Activated CD4-positive, alpha-beta T cell treated with anti-CD3 and anti-CD28 coated beads, Interleukin-2, amount 10 ng/mL, durations not matched to agents 7 days and 5 days (primary cell): ENCODE data around the gene C6orf136. TPM values are rescaled to one million over a fixed set of nuclear protein-coding genes. Genes with fewer than 3 reads are reported as not detected.

ENCODE experiments used
- CTCF ChIA-PET: fragments of 350-600 bp; sonication (Branson Sonifier 250); formaldehyde crosslinking; loops from one replicate; lab custom pipeline; 2021; ENCODE audit warnings: antibody characterized with exemption; lab: Charles Lee
- POLR2A ChIA-PET: fragments of 350-600 bp; sonication (Branson Sonifier 250); formaldehyde crosslinking; loops from one replicate; lab custom pipeline; 2021; ENCODE audit warnings: antibody characterized with exemption; lab: Charles Lee
- DNase-seq: peaks from one replicate; pipeline ENCODE4 v3.0.0-alpha.2; 2020
- H3K27ac Mint-ChIP-seq: one replicate; pipeline ENCODE4 v1.8.0; 2021; ENCODE audit warnings: mild to moderate bottlenecking, moderate library complexity, mixed read lengths
- H3K27me3 Mint-ChIP-seq: one replicate; pipeline ENCODE4 v1.8.0; 2021; ENCODE audit warnings: mixed read lengths
- H3K36me3 Mint-ChIP-seq: one replicate; pipeline ENCODE4 v1.8.0; 2021; ENCODE audit warnings: low read depth, mixed read lengths
- H3K4me1 Mint-ChIP-seq: one replicate; pipeline ENCODE4 v1.8.0; 2021; ENCODE audit warnings: mixed read lengths
- H3K4me3 Mint-ChIP-seq: one replicate; pipeline ENCODE4 v1.8.0; 2021; ENCODE audit warnings: mild to moderate bottlenecking, moderate library complexity, mixed read lengths
- H3K9me3 Mint-ChIP-seq: one replicate; pipeline ENCODE4 v1.8.0; 2021; ENCODE audit warnings: mixed read lengths
- total RNA-seq, 2 experiments: library from RNA; stranded (reverse); gene quantifications; one replicate each; pipeline ENCODE4 v1.2.3, GENCODE V29; 2021

The C6orf136 gene
- total RNA-seq, 2 experiments from 2014 or later: 23.2 to 23.9 TPM

DNA sequence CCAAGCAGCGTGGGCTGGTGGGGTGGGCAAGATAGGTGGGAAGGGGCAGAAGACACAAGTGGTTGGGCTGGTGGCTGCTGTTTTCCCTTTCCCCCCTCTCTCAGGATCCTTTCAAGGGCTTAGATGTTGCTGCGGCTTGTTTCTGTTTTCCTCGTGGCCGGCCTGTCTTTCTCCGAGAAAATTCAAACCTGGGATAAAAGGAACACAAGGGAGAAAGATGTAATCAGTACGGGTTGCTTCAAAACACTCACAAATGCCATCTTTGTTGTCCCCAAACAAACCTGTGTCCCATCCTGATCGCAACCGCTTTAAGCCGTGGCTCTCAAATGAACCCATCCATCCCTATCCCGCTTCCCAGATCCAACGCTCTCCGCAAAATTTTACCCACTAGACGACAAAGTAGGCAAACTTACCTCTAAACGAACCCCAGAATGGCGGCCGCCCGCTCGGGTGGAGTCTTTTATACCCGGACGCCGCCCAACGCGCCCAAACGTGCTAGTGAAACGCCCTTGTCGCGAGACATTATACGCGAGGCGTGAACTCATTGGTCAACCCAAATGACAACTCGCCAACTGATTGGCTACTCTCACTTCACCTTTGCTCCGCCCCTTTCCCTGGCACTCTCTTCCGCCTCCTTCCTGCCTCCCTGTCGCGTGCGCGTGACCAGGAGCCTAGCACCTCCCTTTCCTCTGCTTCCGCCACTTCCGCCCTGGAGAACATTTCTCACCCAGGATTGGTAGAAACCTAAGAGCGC, 29.9 kb upstream of the C6orf136 start, which contains the start of gene PPP1R10:
PPP1R10 (minus strand) TSS at position 433 of the 754 bp plus-strand sequence. CDS start 7,299 bp downstream, outside the sequence.
- H3K27me3 Mint-ChIP-seq: peaks cover 2% of the 10 kb centered on the region
- peak; percentile 100 for DNase-seq
- peaks cover 58% of the 10 kb centered on the region for H3K36me3 Mint-ChIP-seq
- H3K27ac Mint-ChIP-seq: peak within 1 kb of the TSS; percentile 100
- CTCF ChIA-PET: interaction anchor here (1.0 to 1.4 kb wide), 3 partner anchors 20 to 62 kb away, joined by 3 to 7 read pairs (median 6); partner anchors contain the start of gene DHX16
- POLR2A ChIA-PET: interaction anchor here (0.7 to 1.0 kb wide), 2 partner anchors 51 to 541 kb away, joined by 3 to 10 read pairs; partner anchors contain the start of gene TCF19
- no peaks in the 10 kb centered on the region for H3K9me3 Mint-ChIP-seq
- H3K4me3 Mint-ChIP-seq: peak within 1 kb of the TSS; percentile 98
- peaks cover 45% of the 10 kb centered on the region for H3K4me1 Mint-ChIP-seq

DNA sequence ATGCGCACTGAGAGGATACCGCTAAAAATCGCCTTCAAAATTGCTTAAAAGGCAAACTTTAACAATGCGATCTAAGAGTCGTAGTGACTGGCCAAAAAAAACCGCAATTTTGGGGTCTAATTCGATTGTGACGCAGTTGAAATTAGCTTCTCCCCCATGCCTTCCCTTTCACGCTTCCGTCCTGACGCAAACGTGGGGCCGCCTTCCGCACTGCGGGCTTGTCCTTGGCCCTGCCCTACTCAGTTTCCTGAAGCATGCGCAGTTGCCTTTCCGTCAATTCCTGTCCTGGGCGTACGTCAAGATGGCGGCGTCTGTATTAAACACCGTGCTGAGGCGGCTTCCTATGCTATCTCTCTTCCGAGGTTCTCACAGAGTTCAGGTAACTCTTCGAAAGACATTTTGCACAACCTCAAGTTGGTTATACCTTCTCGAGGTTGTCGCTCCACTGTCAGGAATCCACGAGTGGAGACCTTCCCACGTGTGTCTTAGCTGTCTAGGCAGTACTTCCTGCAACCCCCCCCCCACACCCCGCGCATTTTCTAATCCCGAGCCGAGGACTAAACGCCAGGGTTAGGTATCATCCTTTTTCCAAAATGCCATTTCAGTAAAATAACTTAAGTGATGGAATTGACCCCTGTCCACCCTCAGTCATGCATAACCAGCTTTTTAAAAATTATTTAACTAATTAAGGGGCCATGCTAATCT, 29.2 kb upstream of the C6orf136 start, which contains the start of gene MRPS18B:
MRPS18B (plus strand) TSS at position 276 of the 705 bp plus-strand sequence; CDS start at position 302, 26 bp downstream.
- peak within 1 kb of the TSS; percentile 98 for H3K4me3 Mint-ChIP-seq
- ChIA-PET POLR2A (interaction anchor here (0.7 to 1.0 kb wide), 2 partner anchors 52 to 541 kb away, joined by 3 to 10 read pairs; partner anchors contain the start of gene TCF19), CTCF (interaction anchor here (0.9 to 1.5 kb wide), 11 partner anchors 8 to 113 kb away, joined by 3 to 7 read pairs (median 4); partner anchors contain the start of genes ATAT1 and DHX16)
- peaks cover 2% of the 10 kb centered on the region for H3K27me3 Mint-ChIP-seq
- H3K27ac Mint-ChIP-seq: peak within 1 kb of the TSS; percentile 100
- H3K9me3 Mint-ChIP-seq: no peaks in the 10 kb centered on the region
- peaks cover 58% of the 10 kb centered on the region for H3K36me3 Mint-ChIP-seq
- DNase-seq: peak; percentile 99
- peaks cover 41% of the 10 kb centered on the region for H3K4me1 Mint-ChIP-seq

- Mint-ChIP-seq H3K4me3 (peak overlapping the region; percentile 98), H3K9me3 (no peaks in the 10 kb centered on the region), H3K27ac (peak overlapping the region; percentile 100), H3K4me1 (peaks cover 35% of the 10 kb centered on the region), H3K36me3 (peaks cover 58% of the 10 kb centered on the region), H3K27me3 (peaks cover 2% of the 10 kb centered on the region)
- no peak for DNase-seq
- ChIA-PET CTCF (interaction anchor here (0.9 to 1.5 kb wide), 10 partner anchors 8 to 113 kb away, joined by 3 to 7 read pairs (median 4); partner anchors contain the start of genes ATAT1 and DHX16), POLR2A (no interaction called here)
Measured at GRCh38 chr6:30618270-30618797, 28.6 kb upstream of the C6orf136 start.

GRCh38 chr6:30619561-30619960, 27.4 kb upstream of the C6orf136 start:
- ChIA-PET POLR2A (no interaction called here), CTCF (no interaction called here)
- no peak for DNase-seq
- Mint-ChIP-seq H3K9me3 (no peaks in the 10 kb centered on the region), H3K27me3 (peaks cover 2% of the 10 kb centered on the region), H3K27ac (peak overlapping the region; percentile 100), H3K36me3 (peaks cover 48% of the 10 kb centered on the region), H3K4me1 (peaks cover 23% of the 10 kb centered on the region), H3K4me3 (peak overlapping the region; percentile 98)

- CTCF ChIA-PET: interaction anchor here (0.7 to 1.0 kb wide), 2 partner anchors 7 to 10 kb away, joined by 3 read pairs; no protein-coding TSS in a partner anchor
- no peak for DNase-seq
- Mint-ChIP-seq H3K9me3 (no peaks in the 10 kb centered on the region), H3K4me3 (no peak overlapping the region), H3K27ac (no peak overlapping the region), H3K27me3 (no peaks in the 10 kb centered on the region), H3K36me3 (peaks cover 37% of the 10 kb centered on the region), H3K4me1 (peaks cover 32% of the 10 kb centered on the region)
- POLR2A ChIA-PET: no interaction called here
Measured at GRCh38 chr6:30625511-30625910, 21.4 kb upstream of the C6orf136 start.

DNA sequence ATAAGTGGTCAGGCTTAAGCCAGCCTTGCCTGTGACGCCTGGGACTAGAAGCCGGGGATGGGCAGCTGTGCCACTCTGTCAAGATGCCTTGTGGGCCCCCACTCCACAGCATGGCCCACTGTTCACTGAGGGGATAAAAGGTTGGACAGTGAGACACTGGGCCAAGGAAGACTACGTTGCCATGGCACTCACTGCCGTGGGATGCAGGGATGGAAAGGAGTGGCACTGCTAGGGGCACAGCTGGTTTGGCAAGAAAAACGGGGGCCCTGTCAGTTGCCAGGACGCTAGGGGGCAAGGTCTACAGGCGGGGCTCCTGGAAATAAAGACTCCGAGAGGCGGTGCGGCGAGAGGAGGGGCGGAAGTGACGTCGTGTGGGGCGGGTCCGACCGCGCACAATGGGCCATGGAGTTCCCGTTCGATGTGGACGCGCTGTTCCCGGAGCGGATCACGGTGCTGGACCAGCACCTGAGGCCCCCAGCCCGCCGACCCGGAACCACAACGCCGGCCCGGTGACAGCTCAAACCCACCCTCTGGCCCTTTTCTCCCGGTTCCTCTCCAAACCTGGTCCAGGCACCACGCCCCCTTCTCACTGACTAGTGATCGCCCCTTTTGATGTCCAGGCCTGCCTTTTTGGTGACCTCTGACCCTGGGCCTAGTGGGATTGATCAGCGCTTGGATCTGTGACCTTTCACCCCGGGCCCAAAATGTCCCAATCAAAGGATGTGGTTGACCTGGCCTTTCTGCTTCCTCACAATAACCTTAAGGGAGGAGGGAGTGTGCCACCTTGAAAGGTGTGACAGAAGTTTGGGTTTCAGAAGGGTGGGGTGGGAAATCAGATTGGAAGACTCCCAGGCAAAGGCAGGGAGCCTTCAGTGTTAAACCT, 20.2 kb upstream of the C6orf136 start, which contains the start of gene ATAT1:
ATAT1 (plus strand) TSS at position 391 of the 883 bp plus-strand sequence.
- Mint-ChIP-seq H3K27ac (peak within 1 kb of the TSS; percentile 98), H3K9me3 (no peaks in the 10 kb centered on the region), H3K36me3 (peaks cover 36% of the 10 kb centered on the region), H3K27me3 (no peaks in the 10 kb centered on the region), H3K4me3 (peak within 1 kb of the TSS; percentile 88), H3K4me1 (peaks cover 28% of the 10 kb centered on the region)
- ChIA-PET POLR2A (interaction anchor here (0.6 kb wide), 1 partner anchor 11 kb away, joined by 3 read pairs; no protein-coding TSS in a partner anchor), CTCF (interaction anchor here (0.6 to 1.4 kb wide), 8 partner anchors 8 to 1271 kb away, joined by 3 to 5 read pairs (median 3); partner anchors contain the start of genes ABCF1, DHX16 and MRPS18B)
- peak; percentile 90 for DNase-seq

GRCh38 chr6:30635834-30636233, 11.1 kb upstream of the C6orf136 start:
- Mint-ChIP-seq H3K27me3 (no peaks in the 10 kb centered on the region), H3K36me3 (peaks cover 17% of the 10 kb centered on the region), H3K4me3 (no peak overlapping the region), H3K9me3 (no peaks in the 10 kb centered on the region), H3K27ac (no peak overlapping the region), H3K4me1 (peaks cover 8% of the 10 kb centered on the region)
- no peak for DNase-seq
- CTCF ChIA-PET: interaction anchor here (0.6 to 3.0 kb wide), 2 partner anchors 8 to 87 kb away, joined by 4 to 7 read pairs; no protein-coding TSS in a partner anchor
- POLR2A ChIA-PET: no interaction called here

GRCh38 chr6:30640481-30640880, 6.5 kb upstream of the C6orf136 start:
- Mint-ChIP-seq H3K36me3 (peaks cover 7% of the 10 kb centered on the region), H3K4me3 (no peak overlapping the region), H3K4me1 (peaks cover 26% of the 10 kb centered on the region), H3K9me3 (no peaks in the 10 kb centered on the region), H3K27me3 (no peaks in the 10 kb centered on the region), H3K27ac (peak overlapping the region; percentile 81)
- CTCF ChIA-PET: interaction anchor here (0.8 to 2.1 kb wide), 7 partner anchors 10 to 158 kb away, joined by 3 to 8 read pairs (median 4); partner anchors contain the start of gene ATAT1
- peak; percentile 20 for DNase-seq
- POLR2A ChIA-PET: no interaction called here

DNA sequence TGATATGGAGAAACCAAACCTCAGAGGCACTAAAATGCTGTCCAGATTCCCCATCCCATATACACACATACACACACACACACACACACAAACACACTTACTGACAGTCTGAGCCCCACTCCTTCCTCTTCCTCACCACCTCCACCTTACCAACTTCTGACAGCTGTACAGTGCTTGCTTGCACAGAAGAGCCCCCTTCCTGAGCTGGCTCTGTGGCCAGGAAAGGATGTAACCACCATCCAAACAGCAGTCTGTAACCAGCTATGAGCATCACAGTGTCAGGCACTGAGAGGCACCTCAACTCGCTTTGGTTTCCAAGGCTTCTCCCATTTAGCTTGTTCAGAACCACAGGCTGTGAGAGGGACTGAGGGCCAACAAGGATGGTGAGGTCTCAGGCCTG, 5.9 kb upstream of the C6orf136 start:
- H3K27ac Mint-ChIP-seq: peak overlapping the region; percentile 81
- H3K27me3 Mint-ChIP-seq: no peaks in the 10 kb centered on the region
- CTCF ChIA-PET: interaction anchor here (0.6 to 2.1 kb wide), 6 partner anchors 10 to 90 kb away, joined by 3 to 8 read pairs (median 4); no protein-coding TSS in a partner anchor
- peaks cover 7% of the 10 kb centered on the region for H3K36me3 Mint-ChIP-seq
- peak; percentile 15 for DNase-seq
- no peaks in the 10 kb centered on the region for H3K9me3 Mint-ChIP-seq
- no peak overlapping the region for H3K4me3 Mint-ChIP-seq
- POLR2A ChIA-PET: no interaction called here
- peaks cover 31% of the 10 kb centered on the region for H3K4me1 Mint-ChIP-seq

- DNase-seq: no peak
- Mint-ChIP-seq H3K27me3 (no peaks in the 10 kb centered on the region), H3K9me3 (no peaks in the 10 kb centered on the region), H3K4me3 (no peak overlapping the region), H3K4me1 (peaks cover 46% of the 10 kb centered on the region), H3K36me3 (peaks cover 7% of the 10 kb centered on the region), H3K27ac (no peak overlapping the region)
- POLR2A ChIA-PET: interaction anchor here (0.6 kb wide), 1 partner anchor 30 kb away, joined by 6 read pairs; no protein-coding TSS in a partner anchor
- CTCF ChIA-PET: interaction anchor here (0.5 to 1.9 kb wide), 5 partner anchors 8 to 146 kb away, joined by 3 to 5 read pairs (median 4); partner anchors contain the start of gene DHX16
Measured at GRCh38 chr6:30643656-30644055, 3.3 kb upstream of the C6orf136 start.

- ChIA-PET POLR2A (no interaction called here), CTCF (interaction anchor here (0.6 to 1.9 kb wide), 6 partner anchors 28 to 321 kb away, joined by 3 to 5 read pairs (median 4); partner anchors contain the start of gene DHX16)
- Mint-ChIP-seq H3K27me3 (no peaks in the 10 kb centered on the region), H3K4me3 (no peak overlapping the region), H3K27ac (no peak overlapping the region), H3K9me3 (no peaks in the 10 kb centered on the region), H3K4me1 (peaks cover 49% of the 10 kb centered on the region), H3K36me3 (peaks cover 7% of the 10 kb centered on the region)
- DNase-seq: no peak
Measured at GRCh38 chr6:30644769-30645168, 2.2 kb upstream of the C6orf136 start.
